ENCODE measurements around the gene SLC6A5. TPM values are rescaled to one million over a fixed set of nuclear protein-coding genes. Genes with fewer than 3 reads are reported as not detected.
A peak's percentile ranks its signal among the peaks of the same experiment; 100 is the strongest.

SLC6A5 gene
- total and polyA plus RNA-seq, 10 of the 15 experiments (the other 5 are each of a cell fraction or from before 2014, with no cell fraction given): 0.01 TPM; not detected in 9

DNA sequence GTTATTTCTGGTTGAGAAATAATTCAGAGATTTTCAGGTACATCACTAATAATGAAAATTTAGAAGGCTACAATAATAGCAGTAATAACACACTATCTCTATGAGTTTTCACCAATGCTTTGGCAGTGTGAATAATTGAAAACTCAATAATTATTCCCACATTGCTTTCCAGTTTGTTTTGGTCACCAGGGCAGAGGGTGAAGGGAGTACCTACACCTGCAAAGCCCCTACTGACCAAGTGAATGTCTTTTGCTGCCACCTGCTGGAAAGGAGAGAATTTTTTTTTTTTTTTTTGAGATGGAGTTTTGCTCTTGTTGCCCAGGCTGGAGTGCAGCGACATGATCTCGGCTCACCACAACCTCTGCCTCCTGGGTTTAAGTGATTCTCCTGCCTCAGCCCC lies 73.2 kb downstream of the SLC6A5 start (continued):
- TF ChIP-seq, protein P1, sequence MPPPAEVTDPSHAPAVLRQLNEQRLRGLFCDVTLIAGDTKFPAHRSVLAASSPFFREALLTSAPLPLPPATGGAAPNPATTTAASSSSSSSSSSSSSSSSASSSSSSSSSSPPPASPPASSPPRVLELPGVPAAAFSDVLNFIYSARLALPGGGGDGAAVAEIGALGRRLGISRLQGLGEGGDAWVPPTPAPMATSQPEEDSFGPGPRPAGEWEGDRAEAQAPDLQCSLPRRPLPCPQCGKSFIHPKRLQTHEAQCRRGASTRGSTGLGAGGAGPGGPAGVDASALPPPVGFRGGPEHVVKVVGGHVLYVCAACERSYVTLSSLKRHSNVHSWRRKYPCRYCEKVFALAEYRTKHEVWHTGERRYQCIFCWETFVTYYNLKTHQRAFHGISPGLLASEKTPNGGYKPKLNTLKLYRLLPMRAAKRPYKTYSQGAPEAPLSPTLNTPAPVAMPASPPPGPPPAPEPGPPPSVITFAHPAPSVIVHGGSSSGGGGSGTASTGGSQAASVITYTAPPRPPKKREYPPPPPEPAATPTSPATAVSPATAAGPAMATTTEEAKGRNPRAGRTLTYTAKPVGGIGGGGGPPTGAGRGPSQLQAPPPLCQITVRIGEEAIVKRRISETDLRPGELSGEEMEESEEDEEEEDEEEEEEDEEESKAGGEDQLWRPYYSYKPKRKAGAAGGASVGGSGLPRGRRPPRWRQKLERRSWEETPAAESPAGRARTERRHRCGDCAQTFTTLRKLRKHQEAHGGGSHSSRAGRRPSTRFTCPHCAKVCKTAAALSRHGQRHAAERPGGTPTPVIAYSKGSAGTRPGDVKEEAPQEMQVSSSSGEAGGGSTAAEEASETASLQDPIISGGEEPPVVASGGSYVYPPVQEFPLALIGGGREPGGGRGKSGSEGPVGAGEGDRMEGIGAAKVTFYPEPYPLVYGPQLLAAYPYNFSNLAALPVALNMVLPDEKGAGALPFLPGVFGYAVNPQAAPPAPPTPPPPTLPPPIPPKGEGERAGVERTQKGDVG (CRISPR knock-in tag; IDR thresholded peaks at IDR 0.05): no peak
- no peak for TF ChIP-seq RB1 (IDR thresholded peaks at IDR 0.05; ENCODE audit: borderline replicate concordance)
- 0 out of 2 replicates have a peak, but pooled peaks have one; percentile 22 for TF ChIP-seq RAD21 (IDR thresholded peaks at IDR 0.05; ENCODE audit: insufficient read depth, low read depth, low read length)
- no peak for TF ChIP-seq IKZF2 (IDR thresholded peaks at IDR 0.05)
- TF ChIP-seq SUZ12 (IDR thresholded peaks at IDR 0.05; ENCODE audit: unreplicated experiment): no peak
- TF ChIP-seq TAF1 (IDR thresholded peaks at IDR 0.05; ENCODE audit: borderline replicate concordance, low read depth, low read length): no peak
- no peak for TF ChIP-seq KAT2A (conservative IDR thresholded peaks at IDR 0.05; ENCODE audit: control insufficient read depth, low read depth, low read length)
- TF ChIP-seq, protein P2, sequence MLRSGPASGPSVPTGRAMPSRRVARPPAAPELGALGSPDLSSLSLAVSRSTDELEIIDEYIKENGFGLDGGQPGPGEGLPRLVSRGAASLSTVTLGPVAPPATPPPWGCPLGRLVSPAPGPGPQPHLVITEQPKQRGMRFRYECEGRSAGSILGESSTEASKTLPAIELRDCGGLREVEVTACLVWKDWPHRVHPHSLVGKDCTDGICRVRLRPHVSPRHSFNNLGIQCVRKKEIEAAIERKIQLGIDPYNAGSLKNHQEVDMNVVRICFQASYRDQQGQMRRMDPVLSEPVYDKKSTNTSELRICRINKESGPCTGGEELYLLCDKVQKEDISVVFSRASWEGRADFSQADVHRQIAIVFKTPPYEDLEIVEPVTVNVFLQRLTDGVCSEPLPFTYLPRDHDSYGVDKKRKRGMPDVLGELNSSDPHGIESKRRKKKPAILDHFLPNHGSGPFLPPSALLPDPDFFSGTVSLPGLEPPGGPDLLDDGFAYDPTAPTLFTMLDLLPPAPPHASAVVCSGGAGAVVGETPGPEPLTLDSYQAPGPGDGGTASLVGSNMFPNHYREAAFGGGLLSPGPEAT (IDR thresholded peaks at IDR 0.05; ENCODE audit: low read depth): no peak
- no peak for TF ChIP-seq MXI1 (IDR thresholded peaks at IDR 0.05; ENCODE audit: low read depth, low read length)
- TF ChIP-seq, protein P3, sequence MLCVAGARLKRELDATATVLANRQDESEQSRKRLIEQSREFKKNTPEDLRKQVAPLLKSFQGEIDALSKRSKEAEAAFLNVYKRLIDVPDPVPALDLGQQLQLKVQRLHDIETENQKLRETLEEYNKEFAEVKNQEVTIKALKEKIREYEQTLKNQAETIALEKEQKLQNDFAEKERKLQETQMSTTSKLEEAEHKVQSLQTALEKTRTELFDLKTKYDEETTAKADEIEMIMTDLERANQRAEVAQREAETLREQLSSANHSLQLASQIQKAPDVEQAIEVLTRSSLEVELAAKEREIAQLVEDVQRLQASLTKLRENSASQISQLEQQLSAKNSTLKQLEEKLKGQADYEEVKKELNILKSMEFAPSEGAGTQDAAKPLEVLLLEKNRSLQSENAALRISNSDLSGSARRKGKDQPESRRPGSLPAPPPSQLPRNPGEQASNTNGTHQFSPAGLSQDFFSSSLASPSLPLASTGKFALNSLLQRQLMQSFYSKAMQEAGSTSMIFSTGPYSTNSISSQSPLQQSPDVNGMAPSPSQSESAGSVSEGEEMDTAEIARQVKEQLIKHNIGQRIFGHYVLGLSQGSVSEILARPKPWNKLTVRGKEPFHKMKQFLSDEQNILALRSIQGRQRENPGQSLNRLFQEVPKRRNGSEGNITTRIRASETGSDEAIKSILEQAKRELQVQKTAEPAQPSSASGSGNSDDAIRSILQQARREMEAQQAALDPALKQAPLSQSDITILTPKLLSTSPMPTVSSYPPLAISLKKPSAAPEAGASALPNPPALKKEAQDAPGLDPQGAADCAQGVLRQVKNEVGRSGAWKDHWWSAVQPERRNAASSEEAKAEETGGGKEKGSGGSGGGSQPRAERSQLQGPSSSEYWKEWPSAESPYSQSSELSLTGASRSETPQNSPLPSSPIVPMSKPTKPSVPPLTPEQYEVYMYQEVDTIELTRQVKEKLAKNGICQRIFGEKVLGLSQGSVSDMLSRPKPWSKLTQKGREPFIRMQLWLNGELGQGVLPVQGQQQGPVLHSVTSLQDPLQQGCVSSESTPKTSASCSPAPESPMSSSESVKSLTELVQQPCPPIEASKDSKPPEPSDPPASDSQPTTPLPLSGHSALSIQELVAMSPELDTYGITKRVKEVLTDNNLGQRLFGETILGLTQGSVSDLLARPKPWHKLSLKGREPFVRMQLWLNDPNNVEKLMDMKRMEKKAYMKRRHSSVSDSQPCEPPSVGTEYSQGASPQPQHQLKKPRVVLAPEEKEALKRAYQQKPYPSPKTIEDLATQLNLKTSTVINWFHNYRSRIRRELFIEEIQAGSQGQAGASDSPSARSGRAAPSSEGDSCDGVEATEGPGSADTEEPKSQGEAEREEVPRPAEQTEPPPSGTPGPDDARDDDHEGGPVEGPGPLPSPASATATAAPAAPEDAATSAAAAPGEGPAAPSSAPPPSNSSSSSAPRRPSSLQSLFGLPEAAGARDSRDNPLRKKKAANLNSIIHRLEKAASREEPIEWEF (IDR thresholded peaks at IDR 0.05; ENCODE audit: insufficient replicate concordance, low read depth, low read length): no peak
- TF ChIP-seq BCL11A (IDR thresholded peaks at IDR 0.05; ENCODE audit: low read depth, low read length): no peak
- no peak for TF ChIP-seq ZBTB11 (CRISPR knock-in tag; IDR thresholded peaks at IDR 0.05)
- no peak for TF ChIP-seq JUND (IDR thresholded peaks at IDR 0.05; ENCODE audit: low read depth, low read length)

Data from GM12878 (cell line).